ENCODE measurements around the gene PTPRG.

- no peak for TF ChIP-seq POLR2AphosphoS5 (IDR thresholded peaks at IDR 0.05; ENCODE audit: insufficient read depth, low read depth, low read length)
- no peak for TF ChIP-seq CTCF (IDR thresholded peaks at IDR 0.05; ENCODE audit: extremely low read depth in 1 of 2, insufficient read depth in 1 of 2, low read depth in 1 of 2, low read length in 2 of 2)
- TF ChIP-seq POLR2A (IDR thresholded peaks at IDR 0.05; ENCODE audit: low read depth, low read length), result no peak
- no peak for TF ChIP-seq FOS (IDR thresholded peaks at IDR 0.05; ENCODE audit: borderline replicate concordance, insufficient read depth, low read length)
- no peak for TF ChIP-seq MAX (IDR thresholded peaks at IDR 0.05; ENCODE audit: insufficient read depth, insufficient read length)
These were observed 491.0 kb downstream of the PTPRG start for GRCh38 chr3:62052331-62052730.
